22Rv1 (cell line): ENCODE results near the gene DEPDC5.

Experiments used
- H3K27ac ChIP-seq: fragments of 450-650 bp; 2 replicates; pipeline ENCODE4 v1.5.1; 2017
- CTCF ChIP-seq: fragments of 450-650 bp; IDR thresholded peaks from 2 replicates; pipeline ENCODE4 v1.5.1; 2017; ENCODE audit warnings: mild to moderate bottlenecking
- ZFX ChIP-seq: fragments of 450-650 bp; IDR thresholded peaks from 2 replicates; pipeline ENCODE4 v1.6.1; 2017; ENCODE audit warnings: antibody characterized with exemption, borderline replicate concordance

DEPDC5 gene

GRCh38 chr22:31872209-31872608 is 118.4 kb downstream of the DEPDC5 start:
- H3K27ac ChIP-seq: no peak overlapping the region
- no peak for TF ChIP-seq CTCF
- TF ChIP-seq ZFX: no peak

- H3K27ac ChIP-seq: no peak overlapping the region
- TF ChIP-seq ZFX: no peak
- no peak for TF ChIP-seq CTCF
Measured at GRCh38 chr22:31874821-31875220, 121.0 kb downstream of the DEPDC5 start.

- H3K27ac ChIP-seq: no peak overlapping the region
- TF ChIP-seq CTCF (no peak), ZFX (no peak)
Measured at GRCh38 chr22:31876156-31876920, 122.5 kb downstream of the DEPDC5 start.

- no peak for TF ChIP-seq ZFX
- TF ChIP-seq CTCF: no peak
- no peak overlapping the region for H3K27ac ChIP-seq
Measured at GRCh38 chr22:31879585-31879984, 125.8 kb downstream of the DEPDC5 start.

- no peak overlapping the region for H3K27ac ChIP-seq
- TF ChIP-seq CTCF: no peak
- no peak for TF ChIP-seq ZFX
Measured at GRCh38 chr22:31881200-31881599, 127.4 kb downstream of the DEPDC5 start.

GRCh38 chr22:31881865-31882264 is 128.0 kb downstream of the DEPDC5 start:
- TF ChIP-seq CTCF (no peak), ZFX (no peak)
- H3K27ac ChIP-seq: no peak overlapping the region

- TF ChIP-seq ZFX: no peak
- no peak overlapping the region for H3K27ac ChIP-seq
Measured at GRCh38 chr22:31882971-31883370, 129.2 kb downstream of the DEPDC5 start.

- TF ChIP-seq CTCF: no peak
- TF ChIP-seq ZFX: no peak
- no peak overlapping the region for H3K27ac ChIP-seq
Measured at GRCh38 chr22:31883989-31884388, 130.2 kb downstream of the DEPDC5 start.
